HG03196 (cell line): ENCODE data around the gene TMEM168.
"Not testable (repeated sequence)": the region's sequence is repeated elsewhere in the genome, so short reads cannot be mapped to it uniquely, and the experiment has no call there.

ENCODE experiments used
- ATAC-seq: cut with Tn5 transposase; IDR thresholded peaks from one replicate; pipeline ENCODE4 v1.9.1; 2021; ENCODE audit not compliant: unreplicated experiment

Gene TMEM168

GRCh38 chr7:112789817-112790585 is at the start of gene TMEM168:
TMEM168 (minus strand) TSS chr7:112790393; CDS start chr7:112784825, 5,568 bp downstream.
- peak; percentile 84 for ATAC-seq

DNA sequence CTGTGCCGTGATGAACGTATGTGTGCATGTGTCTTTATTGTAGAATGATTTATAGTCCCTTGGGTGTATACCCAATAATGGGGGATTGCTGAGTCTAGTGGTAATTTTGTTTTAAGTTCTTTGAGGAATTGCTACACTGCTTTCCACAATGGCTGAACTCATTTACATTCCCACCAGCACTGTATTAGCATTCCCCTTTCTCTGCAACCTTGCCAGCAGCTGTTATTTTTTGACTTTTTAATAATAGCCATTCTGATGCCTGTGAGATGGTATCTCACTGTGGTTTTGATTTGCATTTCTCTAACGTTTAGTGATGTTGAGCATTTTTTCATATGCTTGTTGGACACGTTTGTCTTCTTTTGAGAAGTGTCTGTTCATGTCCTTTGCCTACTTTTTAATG is 45.7 kb upstream of the TMEM168 start:
- not testable (repeated sequence) for ATAC-seq

DNA sequence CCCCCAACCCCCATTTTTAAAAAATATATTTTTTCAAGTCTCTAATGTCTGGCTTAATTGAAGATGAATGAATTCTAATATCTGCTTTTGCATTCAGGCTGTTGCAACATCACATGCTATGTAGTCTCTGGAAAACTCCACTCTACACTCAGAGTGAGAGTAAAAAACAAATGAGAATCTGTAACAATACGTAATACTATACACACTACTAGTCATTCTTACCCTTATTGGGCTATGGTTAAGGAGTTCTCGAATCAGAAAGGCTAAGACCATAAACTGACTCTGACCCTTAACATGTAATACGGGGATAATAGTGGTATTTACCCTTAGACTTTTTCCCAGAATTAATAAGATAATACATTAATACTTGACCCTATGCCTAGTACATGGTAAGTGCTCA is 42.9 kb upstream of the TMEM168 start:
- no peak for ATAC-seq

- ATAC-seq, result no peak
These were observed 40.6 kb upstream of the TMEM168 start for GRCh38 chr7:112830769-112831168.

DNA sequence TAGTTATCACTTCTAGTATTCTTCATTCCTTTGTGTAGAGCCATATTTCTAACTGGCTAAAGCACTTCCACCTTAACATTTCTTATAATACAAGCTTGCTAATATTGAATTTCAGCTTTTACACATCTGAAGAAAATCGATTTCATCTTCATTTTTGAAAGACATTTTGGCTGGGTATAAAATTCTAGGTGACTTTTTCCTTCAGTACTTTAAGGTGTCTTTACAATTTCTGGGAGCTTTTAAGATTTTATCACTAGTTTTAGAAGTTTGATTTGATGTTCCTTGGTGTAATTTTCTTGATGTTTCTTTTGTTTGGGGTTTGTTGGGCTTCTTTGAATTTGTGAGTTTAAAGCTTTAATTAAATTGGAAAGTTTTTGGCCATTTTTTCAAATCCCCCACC is 38.5 kb upstream of the TMEM168 start:
- no peak for ATAC-seq

- ATAC-seq, result no peak
These were observed 31.2 kb upstream of the TMEM168 start for GRCh38 chr7:112821345-112821744.

DNA sequence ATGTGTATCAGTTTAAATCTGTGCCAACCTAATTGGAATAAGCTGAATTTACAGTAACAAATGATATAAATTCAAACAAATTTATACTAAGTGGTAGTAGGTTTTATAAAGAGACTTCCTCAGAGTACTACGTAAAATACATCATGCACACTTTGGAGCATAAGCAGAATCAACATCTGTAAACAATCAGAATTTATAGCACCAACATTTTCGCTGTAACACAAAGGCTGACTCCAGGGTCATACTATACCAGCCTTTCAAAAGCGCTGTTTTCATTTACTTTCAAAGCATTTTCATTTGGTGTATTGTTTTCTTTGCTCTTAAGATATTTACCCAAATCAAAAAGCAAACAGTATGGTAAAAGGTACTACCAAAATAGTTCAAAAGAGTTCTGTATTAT is 29.3 kb upstream of the TMEM168 start:
- ATAC-seq, result no peak

DNA sequence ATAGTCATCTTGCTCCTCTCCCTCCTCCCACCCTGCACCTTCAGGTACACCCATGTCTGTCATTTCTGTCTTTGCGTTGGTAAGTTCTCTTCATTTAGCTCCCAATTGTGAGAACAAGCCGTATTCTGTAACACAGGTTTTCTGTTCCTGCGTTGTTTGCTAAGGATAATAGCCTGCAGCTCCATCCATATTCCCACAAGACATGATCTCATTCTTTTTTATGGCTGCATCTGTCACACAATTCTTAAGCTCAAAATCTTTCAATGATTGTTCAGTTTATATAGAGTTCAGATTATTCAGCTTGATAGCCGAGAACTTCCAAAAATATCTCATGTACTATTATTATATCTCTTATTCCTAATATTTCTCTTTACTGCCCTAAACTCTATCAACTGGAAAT is 16.0 kb upstream of the TMEM168 start:
- no peak for ATAC-seq

DNA sequence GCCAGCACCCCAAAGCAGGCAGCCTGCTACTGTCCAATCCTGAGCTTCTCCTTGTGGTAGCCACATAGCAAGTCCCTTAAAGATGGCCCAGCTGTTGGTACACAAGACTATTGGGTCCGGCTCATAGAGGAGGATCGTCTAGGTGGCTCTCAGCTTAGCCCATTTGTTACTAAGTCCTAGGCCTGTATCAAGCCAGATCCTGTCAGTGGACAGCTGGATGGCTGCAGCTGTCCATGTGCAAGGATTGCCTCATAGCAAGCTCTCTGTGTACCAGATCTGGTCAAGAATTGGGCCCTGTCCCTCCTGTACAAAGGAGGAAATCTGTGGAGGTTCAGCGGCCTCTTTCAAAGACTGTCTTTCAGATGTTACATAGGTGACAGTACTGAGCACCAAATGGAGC is 12.2 kb upstream of the TMEM168 start:
- no peak for ATAC-seq

- no peak for ATAC-seq
These were observed 10.3 kb upstream of the TMEM168 start for GRCh38 chr7:112800486-112800885.

DNA sequence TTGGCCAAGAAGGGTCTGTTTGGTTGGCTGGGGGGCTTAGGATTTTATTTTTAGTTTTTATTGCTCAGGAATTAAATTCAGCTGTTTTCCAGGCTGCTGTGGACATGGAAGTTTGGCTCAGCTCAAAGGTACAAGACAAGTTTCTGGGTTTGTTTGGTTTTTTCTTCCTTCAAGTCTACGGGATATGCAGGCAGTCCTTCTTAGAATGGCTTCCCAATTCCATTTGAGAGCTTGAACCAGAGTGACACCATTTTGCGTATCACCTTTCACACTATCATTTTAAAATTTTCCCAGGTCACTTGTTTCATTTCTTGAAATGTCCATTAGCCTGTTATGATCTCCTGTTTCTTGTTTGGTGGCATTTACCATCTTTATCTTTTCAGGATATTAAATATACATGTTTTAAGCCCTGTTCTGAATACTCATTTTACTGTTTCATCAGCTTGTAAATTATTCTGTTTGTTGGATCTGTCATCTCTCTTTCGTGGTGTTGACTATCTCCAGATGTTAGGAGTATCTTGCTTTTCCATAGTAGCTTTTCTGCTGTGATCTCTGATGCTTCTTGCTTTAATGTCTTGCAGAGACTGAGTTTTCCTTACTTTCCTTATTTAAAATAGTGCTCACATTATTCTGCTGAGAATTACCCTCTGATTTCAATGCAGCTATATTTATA is 9.4 kb upstream of the TMEM168 start:
- ATAC-seq, result no peak

DNA sequence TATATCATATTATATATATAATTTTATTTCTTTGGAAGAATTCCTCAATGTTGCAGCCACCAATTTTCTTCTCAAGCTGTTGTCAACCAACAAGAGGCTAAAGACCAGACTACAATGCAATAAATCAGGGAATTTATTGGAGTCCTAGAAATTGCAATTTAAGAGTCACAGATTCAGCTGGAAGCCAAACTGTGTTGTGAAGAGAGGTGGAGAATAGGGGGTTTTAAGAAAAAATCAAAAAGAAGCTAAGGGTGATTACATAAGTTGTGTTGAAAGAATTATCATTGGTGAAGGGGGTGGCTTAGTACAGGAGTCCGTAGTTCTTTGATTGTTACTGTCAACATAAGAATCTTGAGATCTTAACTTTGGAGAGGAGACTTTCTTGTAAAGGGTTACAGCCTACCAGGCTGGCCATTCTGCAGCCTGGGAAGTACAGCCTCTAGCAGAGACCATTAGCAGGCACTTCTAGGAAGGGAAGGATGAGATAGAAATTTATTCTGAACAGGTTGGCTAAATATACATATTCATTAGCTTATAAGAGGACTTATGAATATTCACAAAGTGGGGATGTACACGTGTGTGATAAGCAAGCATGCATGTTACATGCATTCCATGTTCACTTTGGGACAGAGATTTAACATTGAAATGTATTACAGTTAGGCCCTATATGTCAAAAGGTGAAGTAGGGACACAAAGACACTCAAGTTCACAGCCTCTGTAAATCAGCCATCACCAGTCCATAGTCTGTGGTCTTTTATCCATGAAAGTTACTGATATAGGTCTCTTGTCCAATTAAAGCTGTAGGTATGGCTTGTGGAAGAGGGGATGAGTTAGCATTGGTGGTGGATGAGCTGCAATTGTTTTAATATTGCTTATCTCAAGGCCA is 8.3 kb upstream of the TMEM168 start:
- ATAC-seq, result no peak

GRCh38 chr7:112796552-112796951 is 6.4 kb upstream of the TMEM168 start:
- not testable (repeated sequence) for ATAC-seq

GRCh38 chr7:112792441-112792840 is 2.2 kb upstream of the TMEM168 start:
- no peak for ATAC-seq

DNA sequence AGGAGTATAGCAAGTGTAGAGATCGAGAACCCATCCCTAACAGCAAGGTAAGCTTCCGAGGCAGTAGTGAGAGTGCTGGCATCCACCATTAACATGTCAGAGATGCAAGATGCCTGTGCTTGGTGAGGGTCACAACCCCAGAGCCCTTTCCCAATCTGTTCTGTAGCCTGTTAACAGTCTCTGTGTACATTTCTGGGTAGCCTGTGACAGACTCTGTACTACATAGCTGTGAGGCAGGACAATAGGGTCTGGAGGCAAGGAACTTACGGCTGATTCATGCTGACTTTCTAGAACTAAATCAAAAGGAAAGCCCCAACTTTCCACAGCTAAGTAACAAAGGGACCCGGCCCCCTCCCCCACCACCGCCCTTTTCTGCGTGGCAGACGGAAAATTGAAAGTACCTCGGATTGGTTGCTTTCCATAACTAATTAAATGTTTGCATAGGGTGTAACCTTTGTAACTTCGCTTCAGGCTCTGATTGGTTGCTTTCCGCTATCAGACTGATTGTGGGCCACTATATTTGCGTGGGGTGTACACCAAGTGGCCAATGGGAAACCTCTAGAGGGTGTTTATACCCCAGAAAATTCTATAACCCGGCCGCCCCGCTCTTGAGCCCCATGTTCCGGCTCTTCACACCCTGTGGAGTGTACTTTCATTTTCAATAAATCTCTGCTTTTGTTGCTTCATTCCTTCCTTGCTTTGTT is 1.4 kb upstream of the TMEM168 start:
- ATAC-seq, result no peak

DNA sequence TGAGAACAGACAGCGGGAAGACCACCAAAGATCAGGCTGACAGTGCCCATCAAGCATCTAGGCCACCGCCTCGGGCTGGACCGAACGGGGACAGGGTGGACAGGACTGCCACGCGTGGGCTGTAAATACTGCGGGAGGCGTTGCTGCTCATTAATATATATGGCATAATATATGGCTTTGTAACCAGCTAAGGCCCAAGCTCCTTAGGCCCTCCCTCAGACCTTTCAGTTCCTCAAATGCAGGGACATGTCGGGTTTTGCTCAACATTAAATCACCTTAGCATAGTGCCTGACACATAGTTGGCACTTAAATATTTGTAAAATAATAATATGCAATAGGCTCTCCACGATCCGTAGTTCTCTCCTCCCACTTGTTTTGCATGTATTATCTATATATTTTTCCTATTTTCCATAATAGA is 402 bp upstream of the TMEM168 start:
- peak; percentile 44 for ATAC-seq

DNA sequence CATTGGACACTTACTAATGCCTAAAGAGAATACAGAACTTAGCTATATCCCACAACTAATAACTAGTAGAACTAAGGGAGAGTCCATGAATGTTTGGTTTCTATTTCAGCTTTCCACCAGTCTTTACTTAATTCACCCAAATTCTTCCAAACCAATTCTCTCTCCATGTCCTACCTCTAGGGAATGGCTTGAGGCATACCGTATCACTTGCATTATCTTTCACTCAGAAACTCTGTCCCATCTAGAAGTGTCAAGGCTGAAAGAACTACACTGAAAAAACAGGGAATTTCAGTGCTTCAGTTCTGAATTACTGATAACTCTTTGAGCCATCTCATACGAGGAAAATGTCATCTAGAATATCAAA is 758 bp downstream of the TMEM168 start:
- ATAC-seq, result peak; percentile 1

DNA sequence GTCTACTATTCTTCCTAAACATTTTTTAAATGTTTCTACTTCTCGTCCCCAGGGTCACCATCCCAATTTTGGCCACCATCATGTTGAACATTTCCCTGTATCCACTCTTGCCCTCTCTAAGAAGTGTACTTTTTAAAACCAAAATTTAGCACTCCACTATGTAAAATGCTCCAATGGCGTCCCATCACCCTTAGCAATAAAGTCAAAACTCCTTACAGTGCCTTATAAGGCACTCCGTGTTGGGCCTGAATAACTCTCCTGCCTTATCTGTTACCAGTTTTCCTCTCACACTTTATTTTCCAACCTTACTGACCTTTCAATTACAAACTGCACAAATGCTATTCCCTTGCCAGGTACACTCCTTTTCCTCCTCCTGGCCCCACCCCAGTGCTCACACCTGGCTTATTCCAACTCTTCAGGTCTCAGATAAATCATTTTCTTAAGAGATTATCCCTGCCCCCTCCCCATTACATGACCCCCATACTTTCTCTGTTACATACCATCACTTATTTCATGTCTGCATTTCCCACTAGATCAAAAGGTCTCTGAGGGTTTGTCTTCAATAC is 1.3 kb downstream of the TMEM168 start:
- ATAC-seq, result no peak

- no peak for ATAC-seq
These were observed 5.6 kb downstream of the TMEM168 start for GRCh38 chr7:112784603-112785002.

- ATAC-seq, result peak; percentile 93
These were observed 7.7 kb downstream of the TMEM168 start for GRCh38 chr7:112782498-112782897.

DNA sequence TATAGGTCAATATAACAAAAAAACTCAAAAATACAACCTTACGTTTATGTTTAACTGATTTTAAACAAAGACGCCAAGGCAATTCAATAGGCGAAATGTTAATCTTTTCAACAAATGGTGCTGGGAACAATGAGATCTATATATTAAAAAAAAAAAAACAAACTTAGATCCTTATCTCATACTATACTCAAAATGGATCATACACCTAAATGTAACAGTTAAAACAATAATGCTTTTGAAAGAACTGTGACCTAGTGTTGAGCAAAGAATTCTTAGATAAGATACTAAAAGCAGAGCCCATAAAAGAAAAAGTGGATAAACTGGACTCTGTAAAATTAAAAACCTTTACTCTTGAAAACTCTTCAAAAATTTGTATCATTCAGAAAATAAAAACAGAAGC is 8.6 kb downstream of the TMEM168 start:
- ATAC-seq, result no peak
